Measurements from ENCODE around the gene SUPT20H.

The SUPT20H gene

GRCh38 chr13:37107456-37107855, 48.0 kb upstream of the SUPT20H start:
- H3K9me3 ChIP-seq (ENCODE audit: insufficient read depth, low read length): no peaks in the 10 kb centered on the region
- no peak overlapping the region for H3K4me2 ChIP-seq (ENCODE audit: low read depth, low read length, poor library complexity, severe bottlenecking)
- no peaks in the 10 kb centered on the region for H3K79me2 ChIP-seq (ENCODE audit: insufficient read depth, low read length)
- H3K27ac ChIP-seq (ENCODE audit: low read depth, low read length): no peak overlapping the region
- H3F3A ChIP-seq (ENCODE audit: insufficient read depth): no peaks in the 10 kb centered on the region
- no peaks in the 10 kb centered on the region for H3K9me2 ChIP-seq (replicated peaks; ENCODE audit: insufficient read depth, low read length)
- H3K36me3 ChIP-seq (ENCODE audit: low read length): no peaks in the 10 kb centered on the region
- no peak overlapping the region for H2AFZ ChIP-seq (ENCODE audit: low read depth, low read length, severe bottlenecking)
- no peak for TF ChIP-seq EZH2phosphoT487 (conservative IDR thresholded peaks at IDR 0.05; ENCODE audit: low read length)
- TF ChIP-seq CTCF (IDR thresholded peaks at IDR 0.05; ENCODE audit: insufficient read depth, low read length, poor library complexity, severe bottlenecking): no peak
- no peaks in the 10 kb centered on the region for H3K27me3 ChIP-seq (ENCODE audit: low read length)
- H3K9ac ChIP-seq (ENCODE audit: low read length): no peak overlapping the region
- H3K4me3 ChIP-seq (ENCODE audit: insufficient read depth, low read length, poor library complexity, severe bottlenecking): no peak overlapping the region
- H4K20me1 ChIP-seq (ENCODE audit: low read depth, low read length): no peaks in the 10 kb centered on the region

- H3K79me2 ChIP-seq (ENCODE audit: insufficient read depth, low read length): no peaks in the 10 kb centered on the region
- H4K20me1 ChIP-seq (ENCODE audit: low read depth, low read length): no peaks in the 10 kb centered on the region
- TF ChIP-seq CTCF (IDR thresholded peaks at IDR 0.05; ENCODE audit: insufficient read depth, low read length, poor library complexity, severe bottlenecking) (no peak), EZH2phosphoT487 (conservative IDR thresholded peaks at IDR 0.05; ENCODE audit: low read length) (no peak)
- H3K4me2 ChIP-seq (ENCODE audit: low read depth, low read length, poor library complexity, severe bottlenecking): no peak overlapping the region
- H3K27ac ChIP-seq (ENCODE audit: low read depth, low read length): no peak overlapping the region
- no peak overlapping the region for H2AFZ ChIP-seq (ENCODE audit: low read depth, low read length, severe bottlenecking)
- H3K9me3 ChIP-seq (ENCODE audit: insufficient read depth, low read length): no peaks in the 10 kb centered on the region
- no peaks in the 10 kb centered on the region for H3K36me3 ChIP-seq (ENCODE audit: low read length)
- no peak overlapping the region for H3K9ac ChIP-seq (ENCODE audit: low read length)
- H3F3A ChIP-seq (ENCODE audit: insufficient read depth): no peaks in the 10 kb centered on the region
- no peaks in the 10 kb centered on the region for H3K9me2 ChIP-seq (replicated peaks; ENCODE audit: insufficient read depth, low read length)
- no peaks in the 10 kb centered on the region for H3K27me3 ChIP-seq (ENCODE audit: low read length)
- no peak overlapping the region for H3K4me3 ChIP-seq (ENCODE audit: insufficient read depth, low read length, poor library complexity, severe bottlenecking)
These were observed 47.2 kb upstream of the SUPT20H start for GRCh38 chr13:37106642-37107041.

GRCh38 chr13:37105251-37105714, 45.8 kb upstream of the SUPT20H start, which contains the start of gene CSNK1A1L:
TSS of gene CSNK1A1L (minus strand) at chr13:37105664. CDS start at chr13:37105256, 408 bp downstream.
- H3K79me2 ChIP-seq (ENCODE audit: insufficient read depth, low read length): no peaks in the 10 kb centered on the region
- H3K4me2 ChIP-seq (ENCODE audit: low read depth, low read length, poor library complexity, severe bottlenecking): no peak within 1 kb of the TSS
- H3K4me3 ChIP-seq (ENCODE audit: insufficient read depth, low read length, poor library complexity, severe bottlenecking): no peak within 1 kb of the TSS
- H3F3A ChIP-seq (ENCODE audit: insufficient read depth): no peaks in the 10 kb centered on the region
- TF ChIP-seq CTCF (IDR thresholded peaks at IDR 0.05; ENCODE audit: insufficient read depth, low read length, poor library complexity, severe bottlenecking) (no peak), EZH2phosphoT487 (conservative IDR thresholded peaks at IDR 0.05; ENCODE audit: low read length) (no peak)
- no peaks in the 10 kb centered on the region for H3K27me3 ChIP-seq (ENCODE audit: low read length)
- H2AFZ ChIP-seq (ENCODE audit: low read depth, low read length, severe bottlenecking): no peak within 1 kb of the TSS
- H3K9ac ChIP-seq (ENCODE audit: low read length): no peak within 1 kb of the TSS
- no peaks in the 10 kb centered on the region for H3K9me3 ChIP-seq (ENCODE audit: insufficient read depth, low read length)
- no peak within 1 kb of the TSS for H3K27ac ChIP-seq (ENCODE audit: low read depth, low read length)
- H4K20me1 ChIP-seq (ENCODE audit: low read depth, low read length): no peaks in the 10 kb centered on the region
- no peaks in the 10 kb centered on the region for H3K36me3 ChIP-seq (ENCODE audit: low read length)
- H3K9me2 ChIP-seq (replicated peaks; ENCODE audit: insufficient read depth, low read length): no peaks in the 10 kb centered on the region
